HCT116 (cell line): Measurements from ENCODE around the gene IMMP2L. TPM values are rescaled to one million over a fixed set of nuclear protein-coding genes. Genes with fewer than 3 reads are reported as not detected.

Experiments used
- ATAC-seq: fragments of 200-7000 bp; cut with Tn5 transposase; 2 replicates; pipeline ENCODE4 v1.9.1; 2020; ENCODE audit warnings: mild to moderate bottlenecking, moderate library complexity
- BruUV-seq: library from RNA; stranded (reverse); fragments of 400-500 nt; replicated peaks from 2 replicates; lab custom pipeline; 2021; lab: Mats Ljungman, UMichigan
- CTCF ChIA-PET: fragments of 300-600 bp; sonication (Branson Sonifier 250); formaldehyde crosslinking; loops from one replicate; lab custom pipeline; 2021; ENCODE audit warnings: antibody characterized with exemption; lab: Charles Lee
- POLR2A ChIA-PET: fragments of 300-600, 350-600 bp; sonication (Branson Sonifier 250); formaldehyde crosslinking; loops from one replicate; lab custom pipeline; 2021; ENCODE audit warnings: antibody characterized with exemption; lab: Charles Lee
- RAD21 ChIA-PET, 2 experiments: fragments of 300-600 bp; sonication (Branson Sonifier 250); formaldehyde crosslinking; loops; one replicate each; lab custom pipeline; 2023; ENCODE audit warnings: low total read pairs in 2 of 2; ENCODE audit not compliant: uncharacterized antibody in 2 of 2, unreplicated experiment in 2 of 2, low non-redundant PET in 1 of 2; lab: Charles Lee
- DNase-seq: peaks from one replicate; pipeline ENCODE4 v3.0.0-alpha.2; 2010; ENCODE audit warnings: low read depth, low spot score
- H2AFZ ChIP-seq: fragments of 200-600 bp; shearing (Covaris generic), sonication (generic); 2 replicates; pipeline ENCODE4 v1.6.1; 2017; ENCODE audit warnings: low read depth, mixed run types, mixed read lengths, antibody characterized with exemption, low read length; ENCODE audit not compliant: poor library complexity, severe bottlenecking
- H3K27ac ChIP-seq: 2 replicates; pipeline ENCODE4 v1.5.1; 2012; ENCODE audit warnings: low read depth, low read length
- H3K27me3 ChIP-seq: fragments of 200-600 bp; sonication (generic); 2 replicates; pipeline ENCODE4 v1.6.1; 2016; ENCODE audit warnings: mixed run types, low read length, mixed read lengths; ENCODE audit not compliant: insufficient read depth
- H3K36me3 ChIP-seq, 2 experiments: fragments of 200-500 bp in 1 of 2; fragments of 200-600 bp in 1 of 2; sonication (Bioruptor generic) in 1 of 2; sonication (generic) in 1 of 2; 2 replicates each; pipeline versions ENCODE4 v1.5.1 to v1.6.1; 2014 to 2016; ENCODE audit warnings: low read length in 2 of 2, inconsistent platforms in 1 of 2, mixed read lengths in 1 of 2, mixed run types in 1 of 2; ENCODE audit not compliant: insufficient read depth in 2 of 2, control insufficient read depth in 1 of 2
- H3K4me1 ChIP-seq, 2 experiments: fragments of 200-600 bp in 1 of 2; sonication (generic) in 1 of 2; 2 replicates each; pipeline versions ENCODE4 v1.5.1 to v1.6.1; 2012 to 2017; ENCODE audit warnings: low read length in 2 of 2, inconsistent platforms in 1 of 2, mild to moderate bottlenecking in 1 of 2, mixed read lengths in 1 of 2, mixed run types in 1 of 2, moderate library complexity in 1 of 2; ENCODE audit not compliant: insufficient read depth in 2 of 2, control insufficient read depth in 1 of 2
- H3K4me2 ChIP-seq: fragments of 200-600 bp; sonication (generic); 2 replicates; pipeline ENCODE4 v1.6.1; 2017; ENCODE audit warnings: mixed run types, low read length, mixed read lengths
- H3K4me3 ChIP-seq, 2 experiments: fragments of 200-600 bp in 1 of 2; sonication (generic) in 1 of 2; replicated peaks in 1 of 2; 2 replicates each; pipeline ENCODE4 v1.5.1; 2011 to 2016; ENCODE audit warnings: low read length in 2 of 2, control low read depth in 1 of 2, low read depth in 1 of 2, mild to moderate bottlenecking in 1 of 2, mixed read lengths in 1 of 2, mixed run types in 1 of 2
- H3K79me2 ChIP-seq: fragments of 200-600 bp; sonication (generic); 2 replicates; pipeline ENCODE4 v1.6.1; 2017; ENCODE audit warnings: mild to moderate bottlenecking, mixed run types, low read length, moderate library complexity, mixed read lengths; ENCODE audit not compliant: insufficient read depth
- H3K9ac ChIP-seq: fragments of 200-600 bp; sonication (generic); 2 replicates; pipeline ENCODE4 v1.6.1; 2016; ENCODE audit warnings: low read length, mixed read lengths
- H3K9me2 ChIP-seq: fragments of 200-600 bp; sonication (generic), shearing (Covaris generic); 2 replicates; pipeline ENCODE4 v1.6.1; 2017; ENCODE audit warnings: mixed run types, mild to moderate bottlenecking, moderate library complexity; ENCODE audit not compliant: insufficient read depth
- H3K9me3 ChIP-seq, 2 experiments: fragments of 200-500 bp in 1 of 2; fragments of 200-600 bp in 1 of 2; sonication (Bioruptor generic) in 1 of 2; sonication (generic) in 1 of 2; 2 replicates each; pipeline ENCODE4 v1.6.1; 2014 to 2017; ENCODE audit warnings: low read length in 2 of 2, mixed read lengths in 2 of 2, inconsistent platforms in 1 of 2, low read depth in 1 of 2, mild to moderate bottlenecking in 1 of 2, mixed run types in 1 of 2, moderate library complexity in 1 of 2; ENCODE audit not compliant: control insufficient read depth in 1 of 2, insufficient read depth in 1 of 2
- H4K20me1 ChIP-seq: fragments of 200-600 bp; sonication (generic), shearing (Covaris generic); 2 replicates; pipeline ENCODE4 v1.6.1; 2017; ENCODE audit warnings: mixed run types, mild to moderate bottlenecking, moderate library complexity; ENCODE audit not compliant: insufficient read depth
- CBX3 ChIP-seq: IDR thresholded peaks from 2 replicates; pipeline ENCODE4 v1.6.1; 2012; ENCODE audit warnings: low read depth
- CEBPB ChIP-seq: IDR thresholded peaks from 2 replicates; pipeline ENCODE4 v1.6.1; 2012; ENCODE audit warnings: low read depth
- ELF1 ChIP-seq: IDR thresholded peaks from 2 replicates; pipeline ENCODE4 v1.6.1; 2012; ENCODE audit warnings: low read depth, borderline replicate concordance
- EZH2 ChIP-seq: fragments of 200-600 bp; sonication (generic); IDR thresholded peaks from 2 replicates; pipeline ENCODE4 v1.6.1; 2017; ENCODE audit warnings: antibody characterized with exemption, mixed run types
- EZH2phosphoT487 ChIP-seq: fragments of 200-600 bp; IDR thresholded peaks from 2 replicates; pipeline ENCODE4 v1.6.1; 2018; ENCODE audit warnings: antibody characterized with exemption, borderline replicate concordance
- FOSL1 ChIP-seq: IDR thresholded peaks from 2 replicates; pipeline ENCODE4 v1.6.1; 2012; ENCODE audit warnings: low read depth
- JUND ChIP-seq: IDR thresholded peaks from 2 replicates; pipeline ENCODE4 v1.6.1; 2012
- POLR2A ChIP-seq: IDR thresholded peaks from 2 replicates; pipeline ENCODE4 v1.7.0; 2011; ENCODE audit warnings: borderline replicate concordance; ENCODE audit not compliant: insufficient read depth, insufficient read length; ENCODE audit errors: extremely low read depth
- POLR2AphosphoS5 ChIP-seq: IDR thresholded peaks from 2 replicates; pipeline ENCODE4 v1.6.1; 2011; ENCODE audit warnings: mild to moderate bottlenecking, low read depth, low read length, moderate library complexity
- SIN3A ChIP-seq: IDR thresholded peaks from 2 replicates; pipeline ENCODE4 v1.6.1; 2012; ENCODE audit warnings: low read depth
- SP1 ChIP-seq: IDR thresholded peaks from 2 replicates; pipeline ENCODE4 v1.6.1; 2012; ENCODE audit warnings: low read depth
- TCF7L2 ChIP-seq: IDR thresholded peaks from 2 replicates; pipeline ENCODE4 v1.7.0; 2011; ENCODE audit warnings: borderline replicate concordance, inconsistent platforms; ENCODE audit not compliant: insufficient read depth, insufficient read length; ENCODE audit errors: extremely low read depth
- YY1 ChIP-seq: IDR thresholded peaks from 2 replicates; pipeline ENCODE4 v1.6.1; 2011; ENCODE audit warnings: low read length, low read depth, moderate library complexity, mild to moderate bottlenecking; ENCODE audit not compliant: insufficient replicate concordance; ENCODE audit errors: extremely low read depth
- ZNF274 ChIP-seq: fragments of 200-500 bp; sonication (Bioruptor generic); IDR thresholded peaks from 2 replicates; pipeline ENCODE4 v1.6.1; 2014; ENCODE audit warnings: mild to moderate bottlenecking, low read depth, low read length, inconsistent platforms
- intact Hi-C: fragments of 100-400 bp; cut with micrococcal nuclease; formaldehyde crosslinking; loops from 2 replicates; pipeline ENCODE4 v1.10.0; 2022
- total RNA-seq: library from RNA; stranded (reverse); gene quantifications from one replicate; pipeline ENCODE4 v1.2.1, GENCODE V29; 2021; ENCODE audit not compliant: unreplicated experiment
- TF ChIP-seq, protein P1 (sequence below): IDR thresholded peaks from 2 replicates; pipeline ENCODE4 v1.6.1; 2012; ENCODE audit warnings: low read depth
- TF ChIP-seq, protein P2 (sequence below): IDR thresholded peaks from 2 replicates; pipeline ENCODE4 v1.6.1; 2011; ENCODE audit warnings: mild to moderate bottlenecking, low read length, moderate library complexity; ENCODE audit not compliant: insufficient replicate concordance; ENCODE audit errors: extremely low read depth
- TF ChIP-seq, protein P3 (sequence below), 3 experiments: fragments of 200-600 bp in 1 of 3; sonication (generic) in 1 of 3; IDR thresholded peaks in 2 of 3; conservative IDR thresholded peaks in 1 of 3; 2 replicates each; pipeline ENCODE4 v1.5.1; 2012 to 2017; ENCODE audit warnings: low read depth in 2 of 3, low read length in 2 of 3, antibody characterized with exemption in 1 of 3, borderline replicate concordance in 1 of 3, control low read depth in 1 of 3, mild to moderate bottlenecking in 1 of 3, mixed read lengths in 1 of 3, mixed run types in 1 of 3, moderate library complexity in 1 of 3; ENCODE audit not compliant: insufficient read depth in 1 of 3
- TF ChIP-seq, protein P4 (sequence below): IDR thresholded peaks from 2 replicates; pipeline ENCODE4 v1.6.1; 2012

IMMP2L gene
- total RNA-seq, 1 experiment from 2014 or later: 21.1 TPM

DNA sequence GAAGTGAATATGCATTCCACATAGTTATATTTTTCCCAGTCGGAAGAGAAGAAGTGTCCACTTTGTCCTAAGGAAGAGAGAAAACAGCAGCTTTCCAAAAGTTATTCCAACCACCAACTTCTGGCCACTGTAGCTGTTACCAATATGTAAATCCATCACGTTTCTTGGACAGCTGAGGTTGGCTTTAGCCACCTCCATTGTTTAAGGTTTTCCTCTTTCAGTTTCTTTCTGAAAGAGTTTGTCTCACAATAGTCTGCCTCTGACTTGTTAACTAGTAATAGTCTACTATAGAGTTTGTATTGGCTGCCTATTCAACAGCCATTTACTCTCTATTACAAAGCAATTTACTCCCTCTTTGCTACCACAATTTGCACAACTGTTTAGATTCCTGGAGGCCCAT, 929.0 kb downstream of the IMMP2L start:
- H2AFZ ChIP-seq: no peak overlapping the region
- no peaks in the 10 kb centered on the region for H4K20me1 ChIP-seq
- POLR2A ChIA-PET: no interaction called here
- H3K4me3 ChIP-seq: no peak overlapping the region
- H3K9me2 ChIP-seq: no peaks in the 10 kb centered on the region
- CTCF ChIA-PET: no interaction called here
- no peak overlapping the region for H3K27ac ChIP-seq
- no TSS peak for BruUV-seq
- no peaks in the 10 kb centered on the region for H3K36me3 ChIP-seq
- intact Hi-C loops: no loop called here
- DNase-seq (no peak), ATAC-seq (no peak)
- no peak overlapping the region for H3K4me2 ChIP-seq
- H3K27me3 ChIP-seq: no peaks in the 10 kb centered on the region
- no peaks in the 10 kb centered on the region for H3K9me3 ChIP-seq
- no peak for TF ChIP-seq POLR2A
- TF ChIP-seq CEBPB: no peak
- TF ChIP-seq ZNF274: no peak
- no peak for TF ChIP-seq SP1
- TF ChIP-seq CBX3: no peak
- no peak for TF ChIP-seq EZH2
- TF ChIP-seq SIN3A: no peak
- TF ChIP-seq, protein P1, sequence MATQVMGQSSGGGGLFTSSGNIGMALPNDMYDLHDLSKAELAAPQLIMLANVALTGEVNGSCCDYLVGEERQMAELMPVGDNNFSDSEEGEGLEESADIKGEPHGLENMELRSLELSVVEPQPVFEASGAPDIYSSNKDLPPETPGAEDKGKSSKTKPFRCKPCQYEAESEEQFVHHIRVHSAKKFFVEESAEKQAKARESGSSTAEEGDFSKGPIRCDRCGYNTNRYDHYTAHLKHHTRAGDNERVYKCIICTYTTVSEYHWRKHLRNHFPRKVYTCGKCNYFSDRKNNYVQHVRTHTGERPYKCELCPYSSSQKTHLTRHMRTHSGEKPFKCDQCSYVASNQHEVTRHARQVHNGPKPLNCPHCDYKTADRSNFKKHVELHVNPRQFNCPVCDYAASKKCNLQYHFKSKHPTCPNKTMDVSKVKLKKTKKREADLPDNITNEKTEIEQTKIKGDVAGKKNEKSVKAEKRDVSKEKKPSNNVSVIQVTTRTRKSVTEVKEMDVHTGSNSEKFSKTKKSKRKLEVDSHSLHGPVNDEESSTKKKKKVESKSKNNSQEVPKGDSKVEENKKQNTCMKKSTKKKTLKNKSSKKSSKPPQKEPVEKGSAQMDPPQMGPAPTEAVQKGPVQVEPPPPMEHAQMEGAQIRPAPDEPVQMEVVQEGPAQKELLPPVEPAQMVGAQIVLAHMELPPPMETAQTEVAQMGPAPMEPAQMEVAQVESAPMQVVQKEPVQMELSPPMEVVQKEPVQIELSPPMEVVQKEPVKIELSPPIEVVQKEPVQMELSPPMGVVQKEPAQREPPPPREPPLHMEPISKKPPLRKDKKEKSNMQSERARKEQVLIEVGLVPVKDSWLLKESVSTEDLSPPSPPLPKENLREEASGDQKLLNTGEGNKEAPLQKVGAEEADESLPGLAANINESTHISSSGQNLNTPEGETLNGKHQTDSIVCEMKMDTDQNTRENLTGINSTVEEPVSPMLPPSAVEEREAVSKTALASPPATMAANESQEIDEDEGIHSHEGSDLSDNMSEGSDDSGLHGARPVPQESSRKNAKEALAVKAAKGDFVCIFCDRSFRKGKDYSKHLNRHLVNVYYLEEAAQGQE: no peak
- no peak for TF ChIP-seq EZH2phosphoT487
- TF ChIP-seq FOSL1: no peak
- no peak for TF ChIP-seq ELF1
- TF ChIP-seq, protein P2, sequence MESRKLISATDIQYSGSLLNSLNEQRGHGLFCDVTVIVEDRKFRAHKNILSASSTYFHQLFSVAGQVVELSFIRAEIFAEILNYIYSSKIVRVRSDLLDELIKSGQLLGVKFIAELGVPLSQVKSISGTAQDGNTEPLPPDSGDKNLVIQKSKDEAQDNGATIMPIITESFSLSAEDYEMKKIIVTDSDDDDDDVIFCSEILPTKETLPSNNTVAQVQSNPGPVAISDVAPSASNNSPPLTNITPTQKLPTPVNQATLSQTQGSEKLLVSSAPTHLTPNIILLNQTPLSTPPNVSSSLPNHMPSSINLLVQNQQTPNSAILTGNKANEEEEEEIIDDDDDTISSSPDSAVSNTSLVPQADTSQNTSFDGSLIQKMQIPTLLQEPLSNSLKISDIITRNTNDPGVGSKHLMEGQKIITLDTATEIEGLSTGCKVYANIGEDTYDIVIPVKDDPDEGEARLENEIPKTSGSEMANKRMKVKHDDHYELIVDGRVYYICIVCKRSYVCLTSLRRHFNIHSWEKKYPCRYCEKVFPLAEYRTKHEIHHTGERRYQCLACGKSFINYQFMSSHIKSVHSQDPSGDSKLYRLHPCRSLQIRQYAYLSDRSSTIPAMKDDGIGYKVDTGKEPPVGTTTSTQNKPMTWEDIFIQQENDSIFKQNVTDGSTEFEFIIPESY: no peak
- TF ChIP-seq JUND: no peak
- TF ChIP-seq, protein P3, sequence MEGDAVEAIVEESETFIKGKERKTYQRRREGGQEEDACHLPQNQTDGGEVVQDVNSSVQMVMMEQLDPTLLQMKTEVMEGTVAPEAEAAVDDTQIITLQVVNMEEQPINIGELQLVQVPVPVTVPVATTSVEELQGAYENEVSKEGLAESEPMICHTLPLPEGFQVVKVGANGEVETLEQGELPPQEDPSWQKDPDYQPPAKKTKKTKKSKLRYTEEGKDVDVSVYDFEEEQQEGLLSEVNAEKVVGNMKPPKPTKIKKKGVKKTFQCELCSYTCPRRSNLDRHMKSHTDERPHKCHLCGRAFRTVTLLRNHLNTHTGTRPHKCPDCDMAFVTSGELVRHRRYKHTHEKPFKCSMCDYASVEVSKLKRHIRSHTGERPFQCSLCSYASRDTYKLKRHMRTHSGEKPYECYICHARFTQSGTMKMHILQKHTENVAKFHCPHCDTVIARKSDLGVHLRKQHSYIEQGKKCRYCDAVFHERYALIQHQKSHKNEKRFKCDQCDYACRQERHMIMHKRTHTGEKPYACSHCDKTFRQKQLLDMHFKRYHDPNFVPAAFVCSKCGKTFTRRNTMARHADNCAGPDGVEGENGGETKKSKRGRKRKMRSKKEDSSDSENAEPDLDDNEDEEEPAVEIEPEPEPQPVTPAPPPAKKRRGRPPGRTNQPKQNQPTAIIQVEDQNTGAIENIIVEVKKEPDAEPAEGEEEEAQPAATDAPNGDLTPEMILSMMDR (IDR thresholded peaks at IDR 0.05 in 2 of 3, conservative IDR thresholded peaks at IDR 0.05 in 1 of 3; ENCODE audit: borderline replicate concordance in 1 of 3, insufficient read depth in 1 of 3, low read depth in 2 of 3, low read length in 2 of 3): no peak
- TF ChIP-seq YY1: no peak
- TF ChIP-seq, protein P4, sequence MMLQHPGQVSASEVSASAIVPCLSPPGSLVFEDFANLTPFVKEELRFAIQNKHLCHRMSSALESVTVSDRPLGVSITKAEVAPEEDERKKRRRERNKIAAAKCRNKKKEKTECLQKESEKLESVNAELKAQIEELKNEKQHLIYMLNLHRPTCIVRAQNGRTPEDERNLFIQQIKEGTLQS: no peak
- no peak for TF ChIP-seq POLR2AphosphoS5
- TF ChIP-seq TCF7L2: no peak
- RAD21 ChIA-PET: no interaction called here
- H3K4me1 ChIP-seq: no peaks in the 10 kb centered on the region
- no peaks in the 10 kb centered on the region for H3K79me2 ChIP-seq
- H3K9ac ChIP-seq: no peak overlapping the region
